IMR-90 (cell line): ENCODE data around the gene SEC24A. TPM values are rescaled to one million over a fixed set of nuclear protein-coding genes. Genes with fewer than 3 reads are reported as not detected.

Source experiments
- ATAC-seq: fragments of 200-7000 bp; cut with Tn5 transposase; 2 replicates; pipeline ENCODE4 v1.9.1; 2020; ENCODE audit warnings: low read depth, mild to moderate bottlenecking, moderate library complexity
- BruUV-seq: library from RNA; stranded (reverse); fragments of 400-500 nt; replicated peaks from 2 replicates; lab custom pipeline; 2021; lab: Mats Ljungman, UMichigan
- CTCF ChIA-PET: fragments of 300-600 bp; formaldehyde crosslinking; extraction: SDS; loops from one replicate; lab custom pipeline; 2021; ENCODE audit warnings: antibody characterized with exemption; lab: Yijun Ruan, JAX
- POLR2A ChIA-PET: fragments of 300-600 bp; sonication (Branson Sonifier 250); formaldehyde crosslinking; loops from one replicate; lab custom pipeline; 2022; ENCODE audit warnings: antibody characterized with exemption; ENCODE audit not compliant: unreplicated experiment; lab: Charles Lee
- DNase-seq: peaks from one replicate; pipeline ENCODE4 v3.0.0; 2013
- H2AFZ ChIP-seq: replicated peaks from 2 replicates; pipeline ENCODE3; 2013; ENCODE audit warnings: low read length, mild to moderate bottlenecking; ENCODE audit not compliant: poor library complexity
- H2AK5ac ChIP-seq: 2 replicates; pipeline ENCODE4 v1.6.1; 2013; ENCODE audit warnings: low read depth, low read length, inconsistent platforms
- H2AK9ac ChIP-seq: replicated peaks from 2 replicates; pipeline ENCODE3; 2013; ENCODE audit warnings: mild to moderate bottlenecking, low read depth, low read length, moderate library complexity; ENCODE audit not compliant: poor library complexity
- H2BK120ac ChIP-seq: 2 replicates; pipeline ENCODE4 v1.6.1; 2013; ENCODE audit warnings: low read depth, low read length, inconsistent platforms
- H2BK15ac ChIP-seq: 3 replicates; pipeline ENCODE4 v1.6.1; 2013; ENCODE audit warnings: low read depth, low read length, inconsistent platforms
- H2BK20ac ChIP-seq: 2 replicates; pipeline ENCODE4 v1.6.1; 2013; ENCODE audit warnings: low read depth, mild to moderate bottlenecking, inconsistent platforms, low read length, moderate library complexity
- H2BK5ac ChIP-seq: 2 replicates; pipeline ENCODE4 v1.6.1; 2013; ENCODE audit warnings: mild to moderate bottlenecking, low read depth, low read length, inconsistent platforms; ENCODE audit not compliant: poor library complexity, severe bottlenecking
- H3K14ac ChIP-seq: replicated peaks from 2 replicates; pipeline ENCODE4 v1.6.1; 2013; ENCODE audit warnings: low read depth, low read length, inconsistent platforms
- H3K18ac ChIP-seq: 2 replicates; pipeline ENCODE4 v1.6.1; 2013; ENCODE audit warnings: low read depth, low read length, control low read depth
- H3K23ac ChIP-seq: 2 replicates; pipeline ENCODE4 v1.6.1; 2013; ENCODE audit warnings: low read depth, low read length, inconsistent platforms
- H3K27ac ChIP-seq: 2 replicates; pipeline ENCODE4 v1.5.1; 2013; ENCODE audit warnings: mild to moderate bottlenecking, control low read depth, low read length; ENCODE audit not compliant: insufficient read depth
- H3K27me3 ChIP-seq: 2 replicates; pipeline ENCODE4 v1.6.1; 2013; ENCODE audit warnings: low read length; ENCODE audit not compliant: control insufficient read depth, insufficient read depth
- H3K36me3 ChIP-seq: 2 replicates; pipeline ENCODE4 v1.6.1; 2013; ENCODE audit warnings: low read length, mixed read lengths; ENCODE audit not compliant: control insufficient read depth, insufficient read depth
- H3K4ac ChIP-seq: 2 replicates; pipeline ENCODE4 v1.6.1; 2013; ENCODE audit warnings: low read depth, low read length, inconsistent platforms
- H3K4me1 ChIP-seq: 2 replicates; pipeline ENCODE4 v1.6.1; 2013; ENCODE audit warnings: low read length, mixed read lengths; ENCODE audit not compliant: control insufficient read depth, insufficient read depth
- H3K4me2 ChIP-seq: 2 replicates; pipeline ENCODE4 v1.6.1; 2013; ENCODE audit warnings: low read depth, mild to moderate bottlenecking, control low read depth, low read length, moderate library complexity
- H3K4me3 ChIP-seq: 2 replicates; pipeline ENCODE4 v1.5.1; 2013; ENCODE audit warnings: low read depth, mild to moderate bottlenecking, control low read depth, low read length, moderate library complexity; ENCODE audit not compliant: insufficient read depth
- H3K56ac ChIP-seq: 2 replicates; pipeline ENCODE4 v1.6.1; 2013; ENCODE audit warnings: low read length, inconsistent platforms; ENCODE audit not compliant: insufficient read depth; ENCODE audit errors: extremely low read depth
- H3K79me1 ChIP-seq, 2 experiments: 2 replicates each; pipeline ENCODE4 v1.6.1; 2013; ENCODE audit warnings: low read length in 2 of 2, inconsistent platforms in 1 of 2, low read depth in 1 of 2
- H3K9ac ChIP-seq: 2 replicates; pipeline ENCODE4 v1.6.1; 2013; ENCODE audit warnings: low read depth, low read length, control low read depth
- H3K9me1 ChIP-seq: 2 replicates; pipeline ENCODE4 v1.6.1; 2013; ENCODE audit warnings: low read length, inconsistent platforms; ENCODE audit not compliant: insufficient read depth
- H3K9me3 ChIP-seq: 2 replicates; pipeline ENCODE4 v1.6.1; 2013; ENCODE audit warnings: low read length; ENCODE audit not compliant: control insufficient read depth, insufficient read depth
- H4K20me1 ChIP-seq: 2 replicates; pipeline ENCODE4 v1.6.1; 2013; ENCODE audit warnings: low read length, inconsistent platforms; ENCODE audit not compliant: insufficient read depth
- H4K5ac ChIP-seq: 2 replicates; pipeline ENCODE4 v1.6.1; 2013; ENCODE audit warnings: mild to moderate bottlenecking, low read depth, low read length, control low read depth
- H4K8ac ChIP-seq, 2 experiments: 2 replicates each; pipeline ENCODE4 v1.6.1; 2013; ENCODE audit warnings: low read depth in 2 of 2, low read length in 2 of 2, control low read depth in 1 of 2, inconsistent platforms in 1 of 2
- H4K91ac ChIP-seq: 2 replicates; pipeline ENCODE4 v1.6.1; 2013; ENCODE audit warnings: low read depth, low read length, inconsistent platforms; ENCODE audit not compliant: insufficient read depth
- BHLHE40 ChIP-seq: fragments of 150-350 bp; IDR thresholded peaks from 2 replicates; pipeline ENCODE4 v1.6.1; 2016; ENCODE audit warnings: mild to moderate bottlenecking, low read depth, low read length
- CEBPB ChIP-seq: IDR thresholded peaks from 2 replicates; pipeline ENCODE4 v1.6.1; 2012; ENCODE audit warnings: low read depth, low read length, improper control_type of control experiment
- CHD1 ChIP-seq: IDR thresholded peaks from 2 replicates; pipeline ENCODE4 v1.6.1; 2012; ENCODE audit warnings: low read depth, low read length, improper control_type of control experiment
- FOS ChIP-seq: fragments of 150-350 bp; IDR thresholded peaks from 2 replicates; pipeline ENCODE4 v1.6.1; 2016; ENCODE audit warnings: low read depth, low read length
- MAFK ChIP-seq: IDR thresholded peaks from 2 replicates; pipeline ENCODE4 v1.6.1; 2012; ENCODE audit warnings: low read depth, low read length, improper control_type of control experiment
- MAZ ChIP-seq: IDR thresholded peaks from 2 replicates; pipeline ENCODE4 v1.6.1; 2012; ENCODE audit warnings: low read depth, mild to moderate bottlenecking, low read length, improper control_type of control experiment, moderate library complexity, borderline replicate concordance
- MXI1 ChIP-seq: IDR thresholded peaks from 2 replicates; pipeline ENCODE4 v1.6.1; 2012; ENCODE audit warnings: low read depth, mild to moderate bottlenecking, low read length, moderate library complexity, borderline replicate concordance
- NFE2L2 ChIP-seq: fragments of 150-350 bp; IDR thresholded peaks from 2 replicates; pipeline ENCODE4 v1.6.1; 2016; ENCODE audit warnings: low read depth, mild to moderate bottlenecking, low read length
- POLR2A ChIP-seq: IDR thresholded peaks from 2 replicates; pipeline ENCODE4 v1.6.1; 2012; ENCODE audit warnings: mild to moderate bottlenecking, low read depth, low read length
- RAD21 ChIP-seq: IDR thresholded peaks from 2 replicates; pipeline ENCODE4 v1.6.1; 2012; ENCODE audit warnings: low read length, improper control_type of control experiment
- RCOR1 ChIP-seq: IDR thresholded peaks from 2 replicates; pipeline ENCODE4 v1.6.1; 2012; ENCODE audit warnings: mild to moderate bottlenecking, low read length, improper control_type of control experiment; ENCODE audit not compliant: insufficient replicate concordance
- RFX5 ChIP-seq: IDR thresholded peaks from 2 replicates; pipeline ENCODE4 v1.8.0; 2012; ENCODE audit warnings: low read depth, mild to moderate bottlenecking, low read length, moderate library complexity
- SMC3 ChIP-seq: fragments of 150-350 bp; IDR thresholded peaks from 2 replicates; pipeline ENCODE4 v1.6.1; 2016; ENCODE audit warnings: low read depth, mild to moderate bottlenecking, antibody characterized with exemption, low read length, moderate library complexity
- USF2 ChIP-seq: fragments of 150-350 bp; IDR thresholded peaks from 2 replicates; pipeline ENCODE4 v1.6.1; 2017; ENCODE audit warnings: mild to moderate bottlenecking, antibody characterized with exemption, low read length, low read depth
- WGBS, 2 experiments: methylation state at CpG; one replicate each; pipeline versions ENCODE4 v1.1.5 to v1.1.7; 2013; ENCODE audit warnings: missing lambda C conversion rate in 2 of 2; ENCODE audit not compliant: insufficient read length in 1 of 2; ENCODE audit errors: extremely low coverage in 2 of 2; 5-methylcytosine and 5-hydroxymethylcytosine counted together
- dilution Hi-C: fragments of 300-500 bp; cut with HindIII; formaldehyde crosslinking; loops from one replicate; pipeline ENCODE4 v1.14.3; 2018; ENCODE audit warnings: low sequenced_read_pairs; ENCODE audit not compliant: unreplicated experiment
- in situ Hi-C: fragments of 300-500 bp; cut with MboI; formaldehyde crosslinking; loops from 3 replicates; pipeline ENCODE4 v1.14.3; 2019; ENCODE audit warnings: low sequenced_read_pairs, inconsistent platforms, mixed read lengths
- intact Hi-C: fragments of 100-400 bp; cut with micrococcal nuclease; formaldehyde crosslinking; loops from 2 replicates; pipeline ENCODE4 v1.10.0; 2022
- polyA plus RNA-seq, 3 experiments: library from polyadenylated mRNA; depleted of rRNA; stranded (reverse); fragments of >200 nt; gene quantifications; 2 replicates each; pipeline ENCODE4 v1.2.3, GENCODE V29; 2012; ENCODE audit warnings: low replicate concordance in 1 of 3
- total RNA-seq: library from RNA; depleted of rRNA; stranded (reverse); fragments of >200 nt; gene quantifications from 2 replicates; pipeline ENCODE4 v1.2.3, GENCODE V29; 2012
- TF ChIP-seq, protein P1 (sequence below): conservative IDR thresholded peaks from 2 replicates; pipeline ENCODE4 v1.5.1; 2012; ENCODE audit warnings: mild to moderate bottlenecking, low read depth, low read length, improper control_type of control experiment
- TF ChIP-seq, protein P2 (sequence below): fragments of 150-350 bp; IDR thresholded peaks from 2 replicates; pipeline ENCODE4 v1.6.1; 2016; ENCODE audit warnings: low read depth, mild to moderate bottlenecking, low read length, moderate library complexity, borderline replicate concordance

SEC24A gene
- total and polyA plus RNA-seq, 2 of the 4 experiments (the other 2 are of a cell fraction), result 23.9 to 28.1 TPM

DNA sequence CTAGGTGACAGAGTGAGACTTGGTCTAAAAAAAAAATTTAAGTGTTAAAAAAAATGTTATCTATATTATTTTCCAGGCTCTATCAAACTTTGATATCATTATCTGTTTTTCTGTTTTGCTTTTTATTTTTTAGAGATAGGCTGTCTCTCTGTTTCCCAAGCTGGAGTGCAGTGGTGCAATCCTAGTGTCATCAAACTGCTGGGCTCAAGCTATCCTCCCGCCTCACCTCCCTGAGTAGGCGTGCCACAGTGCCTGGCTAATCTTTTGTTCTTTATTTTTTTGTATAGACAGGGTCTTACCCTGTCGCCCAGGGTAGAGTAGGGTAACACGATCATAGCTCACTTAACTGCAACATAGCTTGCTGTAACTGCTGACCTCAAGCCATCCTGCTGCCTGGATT, 14.4 kb downstream of the SEC24A start:
- no peak overlapping the region for H3K4ac ChIP-seq
- no peak overlapping the region for H3K14ac ChIP-seq
- H3K56ac ChIP-seq, result no peak overlapping the region
- no CpG with 5 or more reads among the region's 4 CpGs for WGBS, 2 experiments
- H3K23ac ChIP-seq, result no peak overlapping the region
- H4K8ac ChIP-seq, result no peak overlapping the region
- peaks cover 3 to 50% of the 10 kb centered on the region in 2 experiments; a peak in 3 of 4 replicates for H3K79me1 ChIP-seq
- no peaks in the 10 kb centered on the region for H3K4me1 ChIP-seq
- BruUV-seq, result no TSS peak
- dilution Hi-C loops (no loop called here), in situ Hi-C loops (no loop called here), intact Hi-C loops (loop anchor here (5.0 kb wide), 1 partner anchor 64 kb away; no protein-coding TSS in a partner anchor)
- H2AK5ac ChIP-seq, result no peak overlapping the region
- H3K4me3 ChIP-seq, result no peak overlapping the region
- no peak overlapping the region for H4K5ac ChIP-seq
- DNase-seq (no peak), ATAC-seq (no peak)
- no peak overlapping the region for H2AFZ ChIP-seq
- H2AK9ac ChIP-seq, result no peak overlapping the region
- H2BK120ac ChIP-seq, result no peak overlapping the region
- no peak overlapping the region for H3K18ac ChIP-seq
- no peak overlapping the region for H2BK15ac ChIP-seq
- no peak overlapping the region for H3K27ac ChIP-seq
- no peak overlapping the region for H3K9ac ChIP-seq
- ChIA-PET POLR2A (interaction anchor here (0.7 kb wide), 1 partner anchor 54 kb away, joined by 3 read pairs; no protein-coding TSS in a partner anchor), CTCF (no interaction called here)
- no peak overlapping the region for H4K91ac ChIP-seq
- H4K20me1 ChIP-seq, result peaks cover 81% of the 10 kb centered on the region
- H2BK5ac ChIP-seq, result no peak overlapping the region
- H3K36me3 ChIP-seq, result peaks cover 30% of the 10 kb centered on the region
- TF ChIP-seq POLR2A, result no peak
- no peak for TF ChIP-seq CHD1
- TF ChIP-seq RFX5, result no peak
- TF ChIP-seq, protein P1, sequence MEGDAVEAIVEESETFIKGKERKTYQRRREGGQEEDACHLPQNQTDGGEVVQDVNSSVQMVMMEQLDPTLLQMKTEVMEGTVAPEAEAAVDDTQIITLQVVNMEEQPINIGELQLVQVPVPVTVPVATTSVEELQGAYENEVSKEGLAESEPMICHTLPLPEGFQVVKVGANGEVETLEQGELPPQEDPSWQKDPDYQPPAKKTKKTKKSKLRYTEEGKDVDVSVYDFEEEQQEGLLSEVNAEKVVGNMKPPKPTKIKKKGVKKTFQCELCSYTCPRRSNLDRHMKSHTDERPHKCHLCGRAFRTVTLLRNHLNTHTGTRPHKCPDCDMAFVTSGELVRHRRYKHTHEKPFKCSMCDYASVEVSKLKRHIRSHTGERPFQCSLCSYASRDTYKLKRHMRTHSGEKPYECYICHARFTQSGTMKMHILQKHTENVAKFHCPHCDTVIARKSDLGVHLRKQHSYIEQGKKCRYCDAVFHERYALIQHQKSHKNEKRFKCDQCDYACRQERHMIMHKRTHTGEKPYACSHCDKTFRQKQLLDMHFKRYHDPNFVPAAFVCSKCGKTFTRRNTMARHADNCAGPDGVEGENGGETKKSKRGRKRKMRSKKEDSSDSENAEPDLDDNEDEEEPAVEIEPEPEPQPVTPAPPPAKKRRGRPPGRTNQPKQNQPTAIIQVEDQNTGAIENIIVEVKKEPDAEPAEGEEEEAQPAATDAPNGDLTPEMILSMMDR, result no peak
- TF ChIP-seq USF2, result no peak
- no peak for TF ChIP-seq MAFK
- no peak for TF ChIP-seq MXI1
- TF ChIP-seq, protein P2, sequence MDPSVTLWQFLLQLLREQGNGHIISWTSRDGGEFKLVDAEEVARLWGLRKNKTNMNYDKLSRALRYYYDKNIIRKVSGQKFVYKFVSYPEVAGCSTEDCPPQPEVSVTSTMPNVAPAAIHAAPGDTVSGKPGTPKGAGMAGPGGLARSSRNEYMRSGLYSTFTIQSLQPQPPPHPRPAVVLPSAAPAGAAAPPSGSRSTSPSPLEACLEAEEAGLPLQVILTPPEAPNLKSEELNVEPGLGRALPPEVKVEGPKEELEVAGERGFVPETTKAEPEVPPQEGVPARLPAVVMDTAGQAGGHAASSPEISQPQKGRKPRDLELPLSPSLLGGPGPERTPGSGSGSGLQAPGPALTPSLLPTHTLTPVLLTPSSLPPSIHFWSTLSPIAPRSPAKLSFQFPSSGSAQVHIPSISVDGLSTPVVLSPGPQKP, result no peak
- no peak for TF ChIP-seq NFE2L2
- TF ChIP-seq SMC3, result no peak
- TF ChIP-seq RAD21, result no peak
- no peak for TF ChIP-seq CEBPB
- TF ChIP-seq BHLHE40, result no peak
- no peak for TF ChIP-seq FOS
- TF ChIP-seq MAZ, result no peak
- no peak for TF ChIP-seq RCOR1
- H2BK20ac ChIP-seq, result no peak overlapping the region
- H3K9me3 ChIP-seq, result no peaks in the 10 kb centered on the region
- no peak overlapping the region for H3K4me2 ChIP-seq
- no peaks in the 10 kb centered on the region for H3K27me3 ChIP-seq
- H3K9me1 ChIP-seq, result peaks cover 8% of the 10 kb centered on the region
